Measurements from ENCODE around the gene EHMT1. TPM values are rescaled to one million over a fixed set of nuclear protein-coding genes. Genes with fewer than 3 reads are reported as not detected.

Gene EHMT1
- total RNA-seq, 1 experiment from 2014 or later: 38.4 TPM

DNA sequence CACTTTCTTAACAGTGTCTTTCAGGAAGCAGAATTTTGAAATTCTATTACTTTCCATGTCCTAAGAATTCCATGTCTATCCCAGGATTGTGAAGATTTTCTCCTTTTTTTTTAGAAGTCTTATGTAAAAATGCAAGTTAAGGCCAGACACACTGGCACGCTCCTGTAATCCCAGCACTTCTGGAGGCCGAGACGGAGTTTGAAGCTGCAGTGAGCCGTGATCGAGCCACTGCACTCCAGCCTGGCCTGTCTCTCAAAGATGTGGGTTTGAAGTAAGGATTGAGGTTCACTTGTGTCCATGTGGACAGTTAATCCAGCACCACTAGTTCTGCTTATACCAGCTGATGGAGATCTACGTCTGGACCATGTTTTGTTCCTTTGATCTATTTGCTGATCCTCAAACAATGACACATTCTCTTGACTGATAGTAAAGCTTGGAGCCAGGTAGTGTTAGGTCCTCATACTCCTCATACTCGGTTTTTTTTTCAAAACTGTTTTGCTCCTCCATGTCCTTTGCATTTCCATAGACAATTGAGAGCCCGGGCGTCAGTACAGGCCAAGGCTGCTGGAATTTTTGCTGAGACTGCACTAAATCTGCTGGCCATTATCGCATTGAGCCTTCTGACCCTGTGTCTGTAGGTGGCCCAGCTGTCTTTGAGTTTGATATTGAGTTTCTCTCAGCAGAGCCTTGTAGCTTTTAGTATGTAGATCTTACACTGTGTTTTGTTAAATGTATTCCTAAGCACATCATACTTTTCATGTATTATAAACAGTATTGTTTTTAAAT lies 205.4 kb downstream of the EHMT1 start:
- no peak for DNase-seq (ENCODE audit: low read depth)

DNA sequence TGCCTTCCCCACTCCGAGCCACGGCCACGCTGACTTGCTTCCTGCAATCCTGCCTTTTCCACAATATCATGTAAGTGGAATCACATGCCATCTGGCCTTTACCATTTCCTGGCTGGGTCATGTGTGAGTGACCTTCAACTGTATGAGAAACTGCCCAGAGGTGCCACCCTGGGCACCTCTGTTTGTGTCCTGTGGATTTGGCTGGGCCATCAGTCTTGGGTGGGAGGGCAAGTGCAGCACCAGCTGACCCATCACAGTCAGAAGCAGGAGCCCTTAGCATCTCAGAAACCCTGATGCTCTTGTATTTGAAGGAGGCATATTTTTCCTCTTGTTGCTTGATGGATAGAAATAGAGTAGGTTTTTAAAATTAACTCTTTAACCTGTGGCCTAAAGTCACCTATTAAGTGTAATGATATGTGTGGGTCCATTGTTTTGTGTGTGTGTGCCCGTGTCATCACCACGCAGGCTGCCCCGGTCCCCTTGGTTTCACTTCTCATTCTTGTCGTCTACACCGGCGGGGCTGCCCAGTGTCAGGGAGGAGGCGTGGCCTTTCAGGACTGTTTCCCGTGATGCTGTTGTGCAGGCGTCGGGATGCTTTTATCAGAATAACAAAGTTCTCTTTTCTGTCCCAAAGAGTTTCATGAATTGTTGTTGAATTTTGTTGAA lies 206.7 kb downstream of the EHMT1 start:
- no peak for DNase-seq (ENCODE audit: low read depth)

DNA sequence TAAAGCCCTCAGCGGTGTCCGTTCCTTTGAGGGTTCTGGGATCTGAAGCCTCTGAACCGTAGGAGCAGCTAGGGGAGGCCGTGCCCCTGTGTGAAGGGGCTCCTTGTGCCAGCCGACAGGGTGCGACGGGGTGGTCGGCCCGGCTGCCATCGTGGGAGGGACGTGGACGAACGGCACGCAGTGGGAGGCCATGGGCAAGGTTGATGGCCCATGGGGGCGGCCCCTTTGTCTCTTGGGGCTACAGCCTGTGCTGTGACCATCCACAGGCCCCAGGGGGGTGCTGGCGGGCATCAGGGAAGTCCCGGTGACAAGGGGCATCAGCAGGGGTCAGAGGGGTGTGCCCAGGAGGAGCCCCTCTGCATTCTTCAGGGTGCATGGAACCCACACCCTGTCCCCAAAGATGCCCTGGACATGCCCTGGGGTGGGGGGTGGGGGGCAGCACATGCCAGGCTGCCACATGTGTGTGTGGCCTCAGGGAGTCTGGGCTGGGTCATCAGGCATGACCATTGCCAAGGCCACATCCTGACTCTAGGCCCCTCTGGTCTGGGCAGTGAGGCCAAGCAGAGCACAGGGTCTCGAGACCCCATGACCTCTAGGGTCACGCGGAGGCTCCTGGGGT lies 209.2 kb downstream of the EHMT1 start:
- no peak for DNase-seq (ENCODE audit: low read depth)

DNA sequence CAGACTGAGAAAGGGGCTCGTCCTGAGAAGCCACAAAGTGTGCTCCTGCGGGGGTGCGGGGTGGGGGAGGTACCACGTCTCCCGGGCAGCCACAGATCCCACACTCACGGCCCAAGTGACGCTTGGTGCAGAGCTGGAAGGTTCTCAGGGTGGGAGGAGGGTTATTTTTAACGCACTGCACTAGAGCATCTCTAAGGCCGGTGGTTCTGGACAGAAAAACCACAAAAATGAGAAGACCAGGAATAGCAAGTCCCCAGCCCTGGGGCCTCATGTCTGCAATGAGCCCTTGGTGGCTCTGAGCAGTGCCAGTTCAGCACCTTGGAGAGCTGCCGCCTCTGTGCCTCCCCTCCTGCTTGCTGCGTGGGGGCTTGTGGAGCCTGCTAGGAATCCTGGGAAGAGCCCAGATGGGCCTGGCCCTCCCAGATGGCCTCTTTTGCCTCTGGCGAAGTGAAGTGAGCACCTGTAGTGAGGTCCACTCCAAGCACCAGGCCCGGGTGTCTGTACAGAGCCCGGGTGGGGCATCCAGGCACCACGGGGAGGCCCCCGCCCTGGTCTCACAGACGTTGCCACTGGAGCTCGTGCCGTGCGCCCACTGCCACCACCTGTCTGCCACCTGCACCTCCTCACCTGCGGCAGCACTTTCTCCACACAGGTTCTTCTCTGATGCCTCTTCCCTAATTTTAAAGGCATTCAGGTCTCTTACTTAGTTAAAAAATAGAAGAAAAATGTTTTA lies 209.9 kb downstream of the EHMT1 start:
- DNase-seq (ENCODE audit: low read depth): peak; percentile 27

DNA sequence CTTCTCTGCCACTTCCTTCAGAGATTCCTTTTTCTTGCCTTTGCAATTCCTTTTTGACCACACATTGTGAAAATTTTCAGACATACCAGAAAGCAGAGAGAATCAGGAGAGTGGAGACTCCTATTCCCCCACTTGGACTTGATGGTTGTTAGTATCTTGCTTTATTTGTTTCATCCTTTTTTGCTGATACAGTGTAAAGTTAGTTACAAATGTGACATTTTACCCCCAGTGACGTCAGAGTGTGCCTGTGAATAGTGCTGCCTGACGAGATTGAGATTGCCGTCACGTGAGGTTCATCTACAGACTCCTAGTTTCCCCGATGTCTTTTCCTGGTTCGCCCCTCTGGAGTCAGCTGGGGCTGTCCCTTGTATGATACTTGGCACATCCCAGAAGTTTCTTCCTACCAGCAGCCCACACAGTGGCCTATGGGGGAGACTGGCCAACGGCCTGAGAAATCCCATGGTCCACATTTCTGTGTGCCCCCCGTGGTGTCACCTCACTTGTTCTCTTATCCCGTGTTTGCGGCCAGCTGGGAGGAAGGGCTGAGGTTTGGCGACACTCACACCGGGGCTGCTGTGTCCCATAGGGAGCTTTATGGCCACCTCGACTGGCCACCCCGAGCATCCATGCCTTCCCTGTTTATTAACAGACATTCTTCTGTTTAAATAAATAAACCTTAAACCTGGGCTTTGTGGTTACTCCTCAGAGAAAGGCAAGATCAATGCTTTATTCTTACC lies 210.6 kb downstream of the EHMT1 start:
- DNase-seq (ENCODE audit: low read depth): no peak

DNA sequence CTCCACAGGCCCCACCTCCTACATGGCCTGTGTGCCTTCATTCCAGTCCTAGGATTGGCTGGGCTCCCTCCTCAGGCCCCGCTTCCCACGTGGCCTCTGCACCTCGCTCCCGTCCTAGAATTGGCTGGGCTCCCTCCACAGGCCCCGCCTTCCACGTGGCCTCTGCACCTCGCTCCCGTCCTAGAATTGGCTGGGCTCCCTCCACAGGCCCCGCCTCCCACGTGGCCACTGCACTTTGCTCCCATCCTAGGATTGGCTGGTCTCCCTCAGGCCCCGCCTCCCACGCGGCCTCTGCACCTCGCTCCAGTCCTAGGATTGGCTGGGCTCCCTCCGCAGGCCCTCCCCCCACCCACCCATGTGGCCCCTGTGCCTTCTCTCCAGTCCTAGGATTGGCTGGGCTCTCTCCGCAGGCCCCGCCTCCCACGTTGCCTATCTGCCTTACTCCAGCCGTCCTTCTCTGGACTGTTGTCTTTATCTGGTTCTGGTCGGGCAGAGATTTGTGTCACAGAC lies 213.4 kb downstream of the EHMT1 start:
- DNase-seq (ENCODE audit: low read depth): no peak

DNA sequence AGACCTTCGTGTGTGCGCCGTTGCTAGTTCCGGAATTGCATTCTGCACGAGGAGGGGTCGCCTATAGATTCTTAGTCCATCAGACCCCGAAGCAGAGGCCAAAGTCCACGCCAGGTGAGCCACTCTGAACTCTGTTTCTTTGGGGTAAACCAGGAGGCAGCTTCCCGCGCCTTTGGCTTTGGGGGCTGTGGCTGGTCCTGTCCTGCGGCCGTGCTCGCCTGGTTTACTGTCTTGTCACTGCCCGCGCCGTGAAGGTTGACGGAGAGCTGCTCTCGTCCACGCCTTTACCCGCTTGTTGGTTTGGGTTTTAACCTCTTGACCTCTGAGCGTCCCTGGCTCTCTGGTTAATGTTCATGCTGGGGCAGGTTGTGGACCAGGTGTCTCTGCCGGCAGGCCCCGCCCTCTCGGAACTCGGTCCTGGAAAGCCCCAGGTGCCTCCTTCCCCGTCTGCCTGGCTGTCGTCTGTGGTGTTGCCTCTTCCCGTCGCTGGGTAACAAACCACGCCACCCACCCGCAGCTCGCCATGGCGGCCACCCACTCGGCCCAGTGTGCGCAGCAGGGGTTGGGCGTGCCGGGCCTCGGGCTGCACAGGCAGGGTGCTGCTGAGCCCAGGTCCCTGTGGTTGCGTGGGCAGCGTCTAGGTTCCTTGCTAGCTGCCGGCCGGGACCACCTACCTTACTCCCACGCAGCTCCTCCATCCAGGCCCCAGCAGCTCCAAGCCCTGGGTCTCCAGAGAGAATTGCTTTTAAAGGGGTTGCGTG lies 214.2 kb downstream of the EHMT1 start:
- DNase-seq (ENCODE audit: low read depth): no peak

DNA sequence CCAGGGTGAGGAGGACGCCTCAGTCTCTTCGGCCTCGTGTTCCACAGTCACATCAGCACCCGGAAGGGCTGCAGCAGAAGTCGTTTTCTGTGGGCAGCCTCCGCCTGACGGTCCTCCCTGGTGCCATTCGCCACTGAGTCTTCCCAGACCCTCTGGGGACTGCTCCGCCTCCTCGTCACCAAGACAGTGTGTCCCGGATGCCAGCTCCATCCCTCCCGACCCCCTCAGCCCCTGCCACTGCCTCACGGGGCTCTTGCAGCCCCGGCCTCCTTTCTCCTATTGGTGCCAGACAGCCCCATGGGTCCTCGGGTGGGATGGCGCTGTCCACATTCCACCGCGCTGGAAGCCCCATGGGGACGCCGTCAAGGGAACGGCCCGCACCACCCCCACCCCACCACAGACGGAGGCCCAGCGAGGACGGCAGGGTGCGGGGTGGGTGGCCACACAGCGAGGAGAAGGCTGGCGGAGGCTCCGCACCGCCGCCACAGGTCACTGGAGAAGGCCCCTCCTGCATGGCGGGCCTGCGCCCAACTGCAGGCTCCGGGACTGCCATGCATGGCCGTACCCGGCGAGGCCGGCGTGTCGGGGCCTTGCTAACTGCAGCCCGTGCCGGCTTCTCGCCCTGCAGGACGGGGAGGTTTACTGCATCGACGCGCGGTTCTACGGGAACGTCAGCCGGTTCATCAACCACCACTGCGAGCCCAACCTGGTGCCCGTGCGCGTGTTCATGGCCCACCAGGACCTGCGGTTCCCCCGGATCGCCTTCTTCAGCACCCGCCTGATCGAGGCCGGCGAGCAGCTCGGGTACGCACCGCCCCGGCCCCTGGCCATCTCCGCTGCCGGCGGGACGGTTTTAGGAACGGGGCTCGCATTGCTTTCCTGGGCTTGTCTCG lies 215.2 kb downstream of the EHMT1 start:
- DNase-seq (ENCODE audit: low read depth): no peak

DNA sequence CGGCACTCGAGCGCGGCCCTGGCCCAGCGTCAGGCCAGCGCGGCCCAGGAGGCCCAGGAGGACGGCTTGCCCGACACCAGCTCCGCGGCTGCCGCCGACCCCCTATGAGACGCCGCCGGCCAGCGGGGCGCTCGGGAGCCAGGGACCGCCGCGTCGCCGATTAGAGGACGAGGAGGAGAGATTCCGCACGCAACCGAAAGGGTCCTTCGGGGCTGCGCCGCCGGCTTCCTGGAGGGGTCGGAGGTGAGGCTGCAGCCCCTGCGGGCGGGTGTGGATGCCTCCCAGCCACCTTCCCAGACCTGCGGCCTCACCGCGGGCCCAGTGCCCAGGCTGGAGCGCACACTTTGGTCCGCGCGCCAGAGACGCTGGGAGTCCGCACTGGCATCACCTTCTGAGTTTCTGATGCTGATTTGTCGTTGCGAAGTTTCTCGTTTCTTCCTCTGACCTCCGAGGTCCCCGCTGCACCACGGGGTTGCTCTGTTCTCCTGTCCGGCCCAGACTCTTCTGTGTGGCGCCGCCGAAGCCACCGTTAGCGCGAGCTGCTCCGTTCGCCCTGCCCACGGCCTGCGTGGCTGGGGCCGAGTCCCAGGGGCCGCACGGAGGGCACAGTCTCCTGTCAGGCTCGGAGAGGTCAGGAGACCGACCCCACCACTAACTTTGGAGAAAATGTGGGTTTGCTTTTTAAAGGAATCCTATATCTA lies 216.2 kb downstream of the EHMT1 start:
- DNase-seq (ENCODE audit: low read depth): no peak

DNA sequence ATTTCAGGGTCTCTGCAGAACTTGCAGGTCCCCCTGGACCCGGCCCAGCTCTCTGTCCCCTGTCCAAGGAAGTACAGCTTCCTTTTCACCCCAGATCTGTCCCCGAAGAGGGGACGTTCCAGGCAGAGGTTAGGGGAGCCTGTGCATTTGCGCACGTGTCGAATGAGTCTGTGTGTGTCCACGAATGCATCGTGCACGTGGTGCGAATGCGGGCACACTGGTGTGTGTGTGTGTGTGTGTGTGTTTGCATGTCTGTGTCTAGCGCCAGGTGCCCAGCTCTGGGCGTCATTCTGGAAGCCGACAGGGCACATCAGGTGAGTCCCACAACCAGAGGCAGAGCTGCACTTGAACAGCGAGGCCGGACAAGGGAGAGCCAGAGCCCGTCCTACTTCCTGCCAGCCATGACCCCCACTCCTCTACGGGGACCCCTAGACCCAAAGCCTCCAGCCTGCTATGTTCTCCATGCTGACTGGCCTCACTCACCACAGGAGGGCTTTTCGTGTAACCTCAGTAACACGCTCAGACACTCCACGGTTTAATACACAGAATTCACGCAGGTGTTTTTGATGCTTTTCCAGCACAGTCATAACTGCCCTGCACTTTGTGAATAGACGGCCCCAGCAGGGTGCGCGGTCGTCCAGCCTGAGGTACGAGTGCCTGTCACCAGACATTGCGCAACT lies 217.5 kb downstream of the EHMT1 start:
- no peak for DNase-seq (ENCODE audit: low read depth)

DNA sequence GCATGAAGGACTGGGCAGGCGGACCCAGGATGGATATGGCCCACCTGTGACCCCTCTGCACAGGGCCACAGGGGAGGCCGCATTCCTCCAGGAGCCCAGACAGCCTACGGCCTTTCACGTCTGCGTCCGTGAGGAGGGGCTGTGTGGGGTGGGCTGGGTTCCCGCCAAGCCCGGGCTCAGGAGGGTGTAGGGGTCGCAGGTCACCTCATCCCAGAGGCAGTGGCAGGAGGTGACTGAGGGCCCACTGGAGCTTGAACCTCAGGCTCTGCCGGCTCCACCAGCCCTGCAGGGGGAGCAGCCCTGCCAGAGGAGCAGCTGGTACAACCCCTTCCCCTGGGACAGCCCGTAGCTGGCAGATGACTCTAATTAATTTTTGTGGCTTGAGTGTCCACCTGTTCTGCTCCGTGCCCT lies 218.0 kb downstream of the EHMT1 start:
- DNase-seq (ENCODE audit: low read depth): no peak

DNA sequence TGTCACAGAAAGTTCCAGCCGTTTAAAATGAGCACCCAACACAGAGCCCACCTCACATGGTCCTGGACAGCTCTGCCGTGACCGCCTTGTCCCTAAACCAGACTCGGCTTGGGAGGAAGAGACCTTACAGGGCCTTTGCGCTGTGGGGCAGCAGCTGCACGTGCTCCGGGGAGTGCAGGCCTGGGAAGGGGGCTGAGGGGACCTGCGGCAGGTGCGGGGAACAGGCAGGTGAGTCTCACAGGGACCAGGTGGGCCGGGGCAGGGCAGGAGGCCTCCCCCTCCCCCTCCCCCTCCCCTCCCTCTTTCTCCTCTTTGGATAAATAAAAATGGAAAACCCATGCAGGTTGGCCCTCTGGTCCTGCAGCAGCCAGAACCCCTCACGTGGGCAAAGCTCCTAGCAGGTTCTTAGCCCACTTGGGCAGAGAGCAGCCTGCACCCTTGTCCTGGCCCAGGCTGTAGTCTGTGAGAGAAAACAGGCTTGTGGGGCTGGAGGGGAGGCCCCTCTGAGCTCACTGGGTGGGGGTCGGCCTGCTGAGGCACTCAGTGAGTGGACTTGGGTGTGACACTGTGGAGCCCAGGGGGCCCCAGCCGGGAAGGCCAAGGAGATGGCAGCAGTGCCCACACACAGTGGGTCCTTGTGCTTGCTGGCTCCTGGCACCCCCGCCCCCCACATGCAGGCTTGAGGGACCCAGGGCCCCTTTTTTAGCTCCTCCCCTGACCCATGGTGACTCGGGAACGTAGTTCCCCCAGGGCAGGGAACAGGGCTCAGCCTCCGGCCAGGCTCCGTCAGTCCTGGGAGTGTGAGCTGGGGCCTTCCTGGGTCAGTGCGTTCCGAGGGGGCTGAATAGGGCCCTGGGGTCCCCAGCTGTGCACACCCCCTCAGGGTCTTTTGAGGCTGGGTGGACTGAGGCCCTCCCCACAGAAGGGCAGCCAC lies 218.8 kb downstream of the EHMT1 start:
- DNase-seq (ENCODE audit: low read depth): no peak

DNA sequence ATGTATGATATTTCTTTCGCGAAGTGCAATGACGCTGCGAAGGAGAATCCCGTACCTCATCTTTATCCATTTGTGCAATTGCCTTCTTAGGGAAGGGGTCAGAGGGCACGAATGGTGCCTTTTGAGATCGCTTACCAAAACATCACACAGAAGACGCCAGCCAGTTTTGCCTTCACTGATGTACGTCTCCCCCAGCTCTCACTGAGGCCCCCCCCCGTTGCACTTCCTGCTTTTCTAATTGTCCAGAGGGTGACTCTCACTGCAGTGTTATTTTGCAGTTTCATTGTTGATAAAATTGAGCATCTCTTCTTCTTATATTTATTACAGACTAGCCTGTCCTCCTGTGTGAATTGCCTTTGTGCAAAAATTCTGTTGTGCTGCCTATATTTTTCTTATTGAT lies 219.8 kb downstream of the EHMT1 start:
- DNase-seq (ENCODE audit: low read depth): no peak

DNA sequence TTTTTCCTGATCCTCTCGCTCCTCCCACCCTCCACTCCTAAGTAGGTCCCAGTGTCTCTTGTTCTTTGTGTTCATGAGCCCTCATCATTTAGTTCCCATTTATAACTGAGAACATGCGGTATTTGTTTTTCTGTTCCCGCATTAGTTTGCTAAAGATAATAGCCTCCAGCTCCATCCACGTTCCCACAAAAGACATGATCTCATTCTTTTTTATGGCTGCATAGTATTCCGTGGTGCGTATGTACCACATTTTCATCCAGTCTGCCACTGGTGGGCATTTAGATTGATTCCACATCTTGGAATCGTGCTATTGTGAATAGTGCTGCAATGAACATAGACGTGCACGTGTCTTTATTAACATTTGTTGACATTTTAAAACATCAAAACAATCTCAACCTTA lies 224.6 kb downstream of the EHMT1 start:
- no peak for DNase-seq (ENCODE audit: low read depth)

DNA sequence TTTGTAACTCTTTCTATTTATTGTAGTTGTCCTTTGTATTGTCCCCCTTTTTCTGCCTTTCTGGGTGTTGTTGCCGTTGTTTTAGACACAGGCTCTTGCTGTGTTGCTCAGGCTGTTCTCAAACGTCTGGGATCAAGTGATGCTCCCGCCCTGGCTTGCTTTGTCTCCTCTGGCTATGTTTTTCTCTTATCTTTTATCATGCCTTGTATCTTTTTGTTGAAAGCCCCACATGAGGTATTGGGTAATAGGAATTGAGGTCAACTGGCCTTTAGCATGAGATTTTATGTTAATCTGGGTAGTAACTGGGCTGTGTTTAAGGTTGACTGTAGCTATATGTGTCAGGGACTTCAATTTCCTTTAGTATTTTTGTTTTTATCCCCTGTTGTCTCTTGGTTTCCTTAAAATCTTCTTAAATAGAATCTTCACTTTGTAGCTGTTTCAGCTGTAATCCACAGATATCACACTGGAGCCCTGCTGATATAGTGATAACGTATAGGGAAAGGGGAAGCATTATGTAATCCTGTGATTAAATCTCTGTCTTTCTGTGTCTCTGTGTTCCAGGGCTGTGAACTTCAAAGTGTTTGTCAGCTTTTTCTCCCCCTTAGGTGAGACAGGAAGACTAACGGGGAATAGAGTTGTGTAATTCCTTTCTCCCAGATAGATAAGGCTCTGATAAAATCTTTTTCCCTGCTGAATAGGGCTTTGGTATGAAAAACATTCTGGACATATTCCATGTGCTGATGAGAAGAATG lies 232.9 kb downstream of the EHMT1 start:
- DNase-seq (ENCODE audit: low read depth): no peak

DNA sequence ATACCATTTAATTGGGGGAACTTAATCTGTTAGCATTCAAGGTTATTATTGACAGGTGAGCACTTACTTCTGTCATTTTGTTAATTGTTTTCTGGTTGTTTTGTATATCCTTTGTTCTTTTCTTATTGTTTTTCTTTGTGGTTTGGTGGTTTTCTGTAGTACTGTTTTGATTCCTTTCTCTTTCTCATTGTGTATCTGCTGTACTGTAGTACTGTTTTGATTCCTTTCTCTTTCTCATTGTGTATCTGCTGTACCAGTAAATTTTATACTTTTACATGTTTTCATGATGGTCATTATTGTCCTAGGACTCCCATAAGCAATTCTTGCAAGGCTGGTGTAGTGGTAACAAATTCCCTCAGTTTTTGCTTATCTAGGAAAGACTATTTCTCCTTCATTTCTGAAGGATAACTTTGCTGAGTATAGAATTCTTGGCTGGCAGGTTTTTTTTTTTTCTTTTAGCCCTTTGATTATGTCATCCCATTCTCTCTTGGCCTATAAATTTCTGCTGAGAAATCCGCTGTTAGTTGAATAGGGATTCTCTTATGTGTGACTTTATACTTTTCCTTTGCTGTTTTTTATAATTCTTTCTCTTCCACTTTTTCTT lies 234.7 kb downstream of the EHMT1 start:
- no peak for DNase-seq (ENCODE audit: low read depth)

Data from M059J (cell line).